HG03280 (cell line): ENCODE results near the gene NFAT5.
"Not testable (repeated sequence)": the region's sequence is repeated elsewhere in the genome, so short reads cannot be mapped to it uniquely, and the experiment has no call there.

ENCODE experiments used
- ATAC-seq: cut with Tn5 transposase; IDR thresholded peaks from one replicate; pipeline ENCODE4 v1.9.1; 2021; ENCODE audit warnings: mild to moderate bottlenecking, moderate library complexity; ENCODE audit not compliant: unreplicated experiment

NFAT5 gene

DNA sequence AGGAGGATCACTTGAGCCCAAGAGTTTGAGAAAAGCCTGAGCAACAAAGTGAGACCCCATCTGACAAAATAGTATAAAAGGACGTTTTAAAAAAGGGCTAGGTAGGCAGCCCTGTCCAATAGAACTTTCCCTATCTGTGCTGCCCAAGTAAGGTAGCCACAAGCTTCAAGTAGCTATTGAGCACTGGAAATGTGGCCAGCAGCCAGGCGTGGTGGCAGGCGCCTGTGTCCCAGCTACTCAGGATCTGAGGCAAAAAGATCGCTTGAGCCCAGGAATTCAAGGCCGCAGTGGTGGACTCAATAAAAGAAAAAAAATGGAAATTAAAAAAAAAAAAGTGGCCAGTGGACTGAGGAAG is 162.1 kb downstream of the NFAT5 start:
- ATAC-seq = no peak

DNA sequence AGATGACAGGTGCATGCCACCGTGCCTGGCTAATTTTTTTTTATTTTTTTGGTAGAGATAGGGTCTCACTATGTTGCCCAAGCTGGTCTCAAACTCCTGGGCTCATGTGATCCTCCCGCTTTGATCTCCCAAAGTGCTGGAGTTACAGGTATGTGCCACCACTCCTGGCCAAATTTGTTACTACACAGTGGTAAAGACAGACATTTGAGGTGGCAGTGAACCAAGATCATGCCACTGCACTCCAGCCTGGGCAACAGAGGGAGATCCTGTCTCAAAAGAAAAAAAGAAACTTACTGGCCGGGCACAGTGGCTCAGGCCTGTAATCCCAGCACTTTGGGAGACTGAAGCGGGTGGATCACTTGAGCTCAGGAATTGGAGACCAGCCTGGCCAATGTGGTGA is 163.3 kb downstream of the NFAT5 start:
- ATAC-seq = not testable (repeated sequence)

DNA sequence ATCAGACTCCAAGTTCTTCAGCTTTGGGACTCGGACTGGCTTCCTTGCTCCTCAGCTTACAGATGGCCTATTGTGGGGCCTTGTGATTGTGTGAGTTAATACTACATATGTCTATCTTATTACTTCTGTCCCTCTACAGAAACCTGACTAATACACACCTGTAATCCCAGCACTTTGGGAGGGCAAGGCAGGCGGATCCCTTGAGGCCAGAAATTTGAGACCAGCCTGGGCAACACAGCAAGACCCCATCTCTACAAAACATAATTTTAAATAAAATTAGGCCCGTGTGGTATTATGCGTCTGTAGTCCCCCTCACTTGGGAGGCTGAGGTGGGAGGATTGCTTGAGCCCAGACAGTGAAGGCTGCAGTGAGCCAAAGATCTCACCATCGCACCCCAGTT is 165.5 kb downstream of the NFAT5 start:
- ATAC-seq = not testable (repeated sequence)

DNA sequence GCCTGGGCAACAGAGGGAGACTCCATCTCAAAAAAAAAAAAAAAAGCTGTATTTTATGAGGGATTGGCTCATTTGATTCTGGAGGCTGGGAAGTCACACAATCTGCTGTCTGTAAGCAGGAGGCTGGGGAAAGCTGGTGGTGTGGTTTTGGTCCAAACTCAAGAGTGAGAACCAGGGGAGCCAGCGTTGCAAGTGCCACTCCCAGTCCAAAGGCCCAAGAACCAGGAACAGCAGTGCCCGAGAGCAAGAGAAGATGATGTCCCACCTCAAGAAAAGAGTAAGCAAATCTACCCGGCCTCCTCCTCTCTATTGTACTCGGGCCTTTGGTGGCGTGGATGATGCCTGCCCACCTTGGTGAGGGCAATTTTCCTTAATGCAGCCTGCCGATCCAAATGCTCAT is 166.3 kb downstream of the NFAT5 start:
- no peak for ATAC-seq

DNA sequence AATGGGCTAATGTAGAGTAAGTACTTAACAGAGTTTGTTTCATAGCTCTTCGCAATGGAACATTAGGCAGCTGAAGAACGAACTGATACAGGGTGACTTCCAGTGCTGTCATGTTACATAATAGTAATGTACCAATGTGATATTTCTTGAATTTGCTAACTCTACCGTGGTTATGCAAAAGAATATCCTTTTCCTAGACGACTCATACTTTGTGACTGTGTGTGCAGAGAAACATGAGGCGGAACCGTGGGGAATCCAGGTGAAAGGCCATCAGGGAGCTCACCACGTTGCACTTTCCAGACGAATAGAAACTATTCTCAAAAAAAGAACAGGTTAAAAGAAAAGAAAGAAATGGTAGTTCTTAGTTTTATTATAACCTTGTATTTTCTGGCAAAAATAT is 175.8 kb downstream of the NFAT5 start:
- ATAC-seq = no peak

DNA sequence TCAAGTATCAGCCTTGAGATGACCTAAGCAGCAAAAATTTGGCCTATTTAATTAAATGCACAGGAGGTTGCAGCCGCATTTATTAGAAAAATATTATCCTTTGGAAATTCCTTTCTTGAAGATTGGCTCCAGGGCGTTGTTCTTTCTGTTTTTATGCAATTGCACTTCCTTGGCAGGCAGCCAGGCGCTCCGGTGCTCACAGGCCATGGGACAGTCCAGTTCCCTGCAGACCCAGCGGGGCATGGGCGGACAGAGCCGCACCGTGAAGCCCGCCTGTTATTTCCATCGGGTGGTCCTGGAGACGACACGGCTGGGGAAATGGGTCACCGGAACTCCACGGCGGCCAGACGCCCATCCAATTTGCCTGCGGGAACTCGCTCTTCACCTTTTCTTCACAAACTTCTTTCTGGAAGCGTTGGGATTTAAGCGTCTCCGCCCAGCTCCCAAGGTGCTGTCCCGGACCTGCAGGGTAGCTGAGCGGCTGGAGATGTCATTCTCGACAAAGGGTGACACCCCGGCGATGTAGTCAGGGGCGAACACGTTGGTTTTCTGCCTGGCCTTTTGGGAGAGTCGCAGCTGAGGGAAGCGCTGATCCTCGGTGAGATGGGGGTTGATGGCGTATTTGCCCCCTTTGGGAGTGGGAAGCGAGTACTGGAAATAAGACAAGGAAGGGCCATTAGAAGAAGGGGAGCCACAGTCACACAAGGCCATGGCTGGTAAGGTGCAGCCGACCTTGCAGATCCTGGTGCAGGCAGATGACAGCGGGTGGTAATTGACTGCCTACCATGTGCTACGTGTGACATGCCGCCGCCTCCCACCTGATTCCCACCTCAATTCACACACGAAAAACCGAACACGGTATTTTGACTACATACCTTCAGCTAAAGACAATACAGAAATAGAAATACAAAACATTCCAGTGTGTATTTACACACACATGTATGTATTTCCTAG is 176.5 kb downstream of the NFAT5 start:
- ATAC-seq = no peak

DNA sequence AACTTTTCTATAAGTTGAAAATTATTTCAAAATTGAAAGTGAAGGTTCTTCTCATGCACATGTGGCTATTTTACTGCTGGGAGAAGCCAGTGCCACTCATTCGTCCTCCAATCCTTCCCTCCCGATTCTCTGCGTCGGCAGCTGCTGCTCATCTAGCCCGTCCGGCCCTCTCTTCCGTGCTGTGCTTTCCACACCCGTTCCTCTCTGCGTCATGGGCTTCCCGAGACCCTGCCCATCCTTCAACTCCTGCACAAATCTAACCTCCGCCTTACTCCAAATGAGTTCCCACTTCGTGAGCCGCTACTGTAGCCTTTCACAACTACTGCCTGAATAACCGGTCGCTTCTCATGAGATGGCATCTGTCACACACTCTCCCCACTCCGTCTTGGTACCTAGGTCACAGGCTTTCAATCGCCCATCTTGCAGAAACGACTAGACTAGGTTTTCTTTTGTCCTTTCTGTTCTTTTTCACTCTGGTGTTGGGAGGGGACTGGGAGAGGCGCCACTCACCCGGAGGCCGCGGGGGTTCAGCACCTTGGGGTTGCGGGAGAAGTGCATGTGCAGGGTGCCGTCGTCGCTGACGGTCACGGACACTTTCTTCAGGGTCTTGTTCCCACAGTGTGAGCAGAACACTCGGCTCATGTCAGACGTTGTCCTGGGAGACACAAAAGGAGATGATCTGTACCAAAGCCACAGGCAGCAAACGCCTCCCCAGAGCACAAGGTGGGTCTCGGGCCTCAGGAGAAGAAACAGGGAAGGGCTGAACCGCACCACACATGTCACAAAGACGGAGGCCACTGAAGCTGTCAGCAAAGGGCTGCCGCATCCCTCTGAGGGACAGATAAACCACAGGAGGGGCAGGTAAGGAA is 178.8 kb downstream of the NFAT5 start:
- no peak for ATAC-seq

DNA sequence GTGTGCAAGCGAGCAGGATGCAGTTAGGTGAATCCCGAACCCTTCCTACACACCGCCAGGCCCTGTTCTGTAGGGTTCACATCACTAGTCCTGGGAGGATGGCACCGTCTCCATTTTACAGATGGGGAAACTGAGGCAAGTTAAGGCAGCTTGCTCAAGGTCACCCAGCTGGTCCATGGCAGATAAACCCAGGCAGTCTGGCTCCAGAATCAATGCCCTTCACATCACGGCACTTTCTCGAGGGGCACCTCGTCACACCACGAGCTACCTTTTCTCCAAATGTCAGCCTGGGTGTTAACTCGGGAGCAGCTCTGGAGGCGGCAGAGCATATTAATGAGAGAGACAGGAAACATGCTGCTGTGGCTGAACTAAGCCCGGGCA is 179.5 kb downstream of the NFAT5 start:
- no peak for ATAC-seq

DNA sequence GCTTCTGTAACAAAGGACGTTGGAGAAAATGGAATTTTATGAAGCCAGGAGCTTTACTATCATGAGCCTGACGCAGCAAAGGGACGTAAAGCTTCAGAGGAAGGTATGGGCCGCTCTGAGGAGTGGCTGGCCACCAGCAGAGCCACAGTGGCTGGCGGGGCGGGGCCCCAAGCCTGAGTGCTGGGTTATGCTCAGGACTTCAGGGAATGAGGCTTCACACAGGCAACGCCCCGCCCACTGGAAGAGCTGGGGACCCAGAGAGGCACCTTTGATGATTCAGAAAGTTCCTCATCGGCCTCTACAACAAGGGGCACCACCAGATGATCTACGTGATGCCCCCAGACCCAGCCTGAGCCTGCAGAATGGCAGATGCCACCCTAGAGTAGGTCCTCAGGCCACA is 180.2 kb downstream of the NFAT5 start:
- no peak for ATAC-seq

DNA sequence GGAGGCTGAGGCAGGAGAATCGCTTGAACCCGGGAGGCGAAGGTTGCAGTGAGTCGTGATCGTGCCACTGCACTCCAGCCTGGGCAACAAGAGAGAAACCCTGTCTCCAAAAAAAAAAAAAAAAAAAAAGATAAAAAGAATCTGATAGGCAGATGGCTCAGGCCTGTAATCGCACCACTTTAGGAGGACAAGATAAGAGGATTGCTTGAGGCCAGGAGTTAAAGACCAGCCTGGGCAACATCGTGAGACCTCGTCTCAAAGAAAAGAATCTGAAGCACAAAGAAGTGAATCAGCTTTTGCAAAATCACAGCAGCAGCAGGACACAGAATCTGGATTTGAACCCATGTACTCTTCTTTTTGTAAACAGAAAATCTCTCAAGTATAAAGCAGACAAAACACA is 181.3 kb downstream of the NFAT5 start:
- no peak for ATAC-seq

DNA sequence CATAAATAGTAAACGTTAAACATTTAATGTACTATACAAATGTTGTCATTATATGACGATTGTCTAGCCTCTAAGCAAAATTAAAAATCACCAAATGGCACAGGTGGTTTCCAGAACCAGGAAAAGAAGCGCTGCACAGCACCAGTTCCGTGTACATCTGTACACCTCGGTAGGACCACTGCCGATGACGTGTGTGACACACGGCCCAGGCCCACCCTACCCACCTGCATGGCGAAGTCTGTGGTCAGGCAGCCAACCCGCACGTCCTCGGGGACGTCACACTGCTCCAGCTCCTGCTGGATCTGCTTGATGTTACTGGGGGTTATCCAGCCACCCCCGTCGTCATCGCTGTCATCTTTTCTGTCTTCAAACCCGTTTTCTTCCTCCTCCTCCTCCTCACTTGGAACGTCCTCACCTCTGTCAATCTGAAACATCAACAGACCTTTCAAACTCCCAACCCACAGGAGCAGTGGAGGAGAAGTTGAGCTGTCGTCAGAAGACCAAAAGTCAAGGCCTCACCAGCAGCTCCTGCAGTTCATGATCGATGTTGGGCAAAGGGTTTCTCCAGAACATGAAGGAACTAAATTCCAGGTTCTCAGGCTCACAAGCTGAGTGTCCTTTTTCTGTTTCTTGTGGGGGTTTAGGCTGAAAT is 183.1 kb downstream of the NFAT5 start:
- ATAC-seq = no peak

DNA sequence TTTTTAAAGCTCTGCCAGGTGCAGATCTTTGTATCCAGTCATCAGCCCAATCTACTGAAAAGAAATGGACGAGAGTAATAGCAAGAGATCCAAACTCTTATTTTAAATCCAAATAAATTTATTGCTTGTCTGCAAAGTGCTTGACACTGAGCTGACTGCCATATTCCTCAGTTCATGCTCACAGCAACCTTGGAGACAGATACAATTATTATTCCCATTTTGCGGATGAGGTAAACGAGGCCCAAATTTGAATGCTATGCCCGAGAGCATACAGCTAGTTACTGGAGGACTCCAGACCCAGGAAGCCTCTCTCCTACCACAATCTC is 188.3 kb downstream of the NFAT5 start:
- no peak for ATAC-seq
